H1 (cell line): ENCODE results near the gene ALOX15B. TPM values are rescaled to one million over a fixed set of nuclear protein-coding genes. Genes with fewer than 3 reads are reported as not detected.

ENCODE experiments used
- CTCF ChIA-PET: fragments of 300-600 bp; sonication (Branson Sonifier 250); formaldehyde crosslinking; loops from one replicate; lab custom pipeline; 2021; ENCODE audit not compliant: partially characterized antibody; lab: Charles Lee
- POLR2A ChIA-PET: fragments of 300-600 bp; sonication (Branson Sonifier 250); formaldehyde crosslinking; loops from one replicate; lab custom pipeline; 2021; ENCODE audit warnings: inconsistent platforms; ENCODE audit not compliant: partially characterized antibody; lab: Charles Lee
- DNase-seq, 2 experiments: peaks; one replicate each; pipeline versions ENCODE4 v3.0.0 to v3.0.0-alpha.2; 2010 to 2022; ENCODE audit warnings: low spot score in 2 of 2, low read depth in 1 of 2, mixed read lengths in 1 of 2
- FAIRE-seq: peaks from 2 replicates; lab custom pipeline; 2011; peaks lifted over from hg19 to GRCh38; lab: Jason Lieb, UNC
- H2AFZ ChIP-seq: 2 replicates; pipeline ENCODE4 v1.8.1; 2012; ENCODE audit warnings: low read length, inconsistent platforms
- H2AK5ac ChIP-seq: 2 replicates; pipeline ENCODE4 v1.6.1; 2013; ENCODE audit warnings: low read depth, low read length
- H2BK120ac ChIP-seq: replicated peaks from 2 replicates; pipeline ENCODE3; 2013; ENCODE audit warnings: low read depth, low read length, inconsistent platforms
- H2BK12ac ChIP-seq: 2 replicates; pipeline ENCODE4 v1.6.1; 2013; ENCODE audit warnings: low read depth, low read length
- H2BK15ac ChIP-seq: 2 replicates; pipeline ENCODE4 v1.6.1; 2013; ENCODE audit warnings: low read length
- H2BK20ac ChIP-seq: 2 replicates; pipeline ENCODE4 v1.6.1; 2013; ENCODE audit warnings: low read length
- H2BK5ac ChIP-seq: 2 replicates; pipeline ENCODE4 v1.6.1; 2013; ENCODE audit warnings: low read depth, low read length
- H3K14ac ChIP-seq: 2 replicates; pipeline ENCODE4 v1.6.1; 2013; ENCODE audit warnings: inconsistent platforms; ENCODE audit not compliant: insufficient read length
- H3K18ac ChIP-seq: 2 replicates; pipeline ENCODE4 v1.6.1; 2013; ENCODE audit warnings: low read length; ENCODE audit errors: extremely low read depth
- H3K23ac ChIP-seq: 2 replicates; pipeline ENCODE4 v1.6.1; 2013; ENCODE audit warnings: inconsistent platforms; ENCODE audit not compliant: insufficient read length
- H3K23me2 ChIP-seq: 2 replicates; pipeline ENCODE4 v1.6.1; 2013; ENCODE audit warnings: low read depth, low read length
- H3K27ac ChIP-seq: 2 replicates; pipeline ENCODE4 v1.6.1; 2011; ENCODE audit warnings: low read depth, low read length, inconsistent platforms
- H3K27me3 ChIP-seq, 4 experiments: replicated peaks in 1 of 4; 1 replicate in 1 of 4; 2 replicates in 3 of 4; pipeline versions ENCODE4 v1.6.1 to v1.8.1; 2011 to 2013; ENCODE audit warnings: low read length in 3 of 4, mild to moderate bottlenecking in 3 of 4, inconsistent platforms in 2 of 4, mixed read lengths in 2 of 4, moderate library complexity in 1 of 4; ENCODE audit not compliant: control insufficient read depth in 3 of 4, insufficient read depth in 3 of 4; ENCODE audit errors: extremely low read depth in 1 of 4
- H3K36me3 ChIP-seq, 4 experiments: 2 replicates each; pipeline versions ENCODE4 v1.6.1 to v1.8.1; 2011 to 2013; ENCODE audit warnings: mild to moderate bottlenecking in 4 of 4, low read length in 3 of 4, moderate library complexity in 2 of 4, control low read depth in 1 of 4, inconsistent platforms in 1 of 4; ENCODE audit not compliant: insufficient read depth in 4 of 4, control insufficient read depth in 2 of 4
- H3K4ac ChIP-seq: replicated peaks from 2 replicates; pipeline ENCODE3; 2013; ENCODE audit warnings: low read length, low read depth, mixed read lengths, inconsistent platforms; ENCODE audit not compliant: insufficient read length
- H3K4me1 ChIP-seq, 4 experiments: replicated peaks in 1 of 4; 1 replicate in 1 of 4; 2 replicates in 3 of 4; pipeline versions ENCODE4 v1.6.1 to v1.8.1; 2011 to 2013; ENCODE audit warnings: low read length in 3 of 4, inconsistent platforms in 2 of 4, mixed read lengths in 1 of 4; ENCODE audit not compliant: insufficient read depth in 4 of 4, control insufficient read depth in 3 of 4
- H3K4me2 ChIP-seq, 2 experiments: 2 replicates each; pipeline versions ENCODE4 v1.6.1 to v1.8.1; 2011 to 2013; ENCODE audit warnings: low read depth in 2 of 2, low read length in 2 of 2, control low read depth in 1 of 2, inconsistent platforms in 1 of 2, mild to moderate bottlenecking in 1 of 2; ENCODE audit not compliant: insufficient read depth in 1 of 2
- H3K4me3 ChIP-seq, 4 experiments: fragments of 200-600, 300-600 bp in 1 of 4; sonication (generic), shearing (Covaris generic), sonication (Bioruptor Twin) in 1 of 4; 2 replicates each; pipeline versions ENCODE4 v1.5.1 to v1.8.1; 2011 to 2016; ENCODE audit warnings: low read length in 4 of 4, low read depth in 3 of 4, control low read depth in 2 of 4, inconsistent platforms in 2 of 4, mild to moderate bottlenecking in 2 of 4, mixed read lengths in 1 of 4, moderate library complexity in 1 of 4; ENCODE audit not compliant: insufficient read depth in 2 of 4; ENCODE audit errors: extremely low read depth in 1 of 4
- H3K56ac ChIP-seq: replicated peaks from 2 replicates; pipeline ENCODE3; 2013; ENCODE audit warnings: low read depth, mild to moderate bottlenecking, mixed read lengths, low read length, inconsistent platforms; ENCODE audit not compliant: insufficient read length
- H3K79me1 ChIP-seq: 2 replicates; pipeline ENCODE4 v1.6.1; 2013; ENCODE audit warnings: low read depth, low read length, control low read depth
- H3K79me2 ChIP-seq, 2 experiments: 2 replicates each; pipeline versions ENCODE4 v1.6.1 to v1.8.1; 2012 to 2013; ENCODE audit warnings: low read length in 2 of 2, mild to moderate bottlenecking in 2 of 2, inconsistent platforms in 1 of 2; ENCODE audit not compliant: insufficient read depth in 2 of 2, control insufficient read depth in 1 of 2
- H3K9ac ChIP-seq, 4 experiments: replicated peaks in 1 of 4; 1 replicate in 1 of 4; 2 replicates in 3 of 4; pipeline versions ENCODE4 v1.6.1 to v1.8.1; 2011 to 2013; ENCODE audit warnings: low read depth in 3 of 4, low read length in 3 of 4, control low read depth in 2 of 4, mild to moderate bottlenecking in 2 of 4, moderate library complexity in 2 of 4, inconsistent platforms in 1 of 4; ENCODE audit errors: extremely low read depth in 1 of 4
- H3K9me3 ChIP-seq, 2 experiments: 2 replicates each; pipeline versions ENCODE4 v1.6.1 to v1.8.1; 2012 to 2013; ENCODE audit warnings: mild to moderate bottlenecking in 2 of 2, moderate library complexity in 2 of 2, control low read depth in 1 of 2, inconsistent platforms in 1 of 2, low read depth in 1 of 2, low read length in 1 of 2, mixed read lengths in 1 of 2; ENCODE audit not compliant: insufficient read depth in 2 of 2
- H4K20me1 ChIP-seq, 2 experiments: replicated peaks in 1 of 2; 2 replicates each; pipeline versions ENCODE3 to v1.8.1; 2011 to 2013; ENCODE audit warnings: inconsistent platforms in 2 of 2, low read length in 2 of 2, mild to moderate bottlenecking in 1 of 2; ENCODE audit not compliant: insufficient read depth in 2 of 2, control insufficient read depth in 1 of 2
- H4K5ac ChIP-seq: 2 replicates; pipeline ENCODE4 v1.6.1; 2013; ENCODE audit warnings: low read length, low read depth, mixed read lengths, inconsistent platforms; ENCODE audit not compliant: insufficient read length
- H4K8ac ChIP-seq: 2 replicates; pipeline ENCODE4 v1.8.0; 2013; ENCODE audit warnings: mild to moderate bottlenecking, moderate library complexity, low read length, inconsistent platforms; ENCODE audit not compliant: insufficient read depth; ENCODE audit errors: extremely low read depth
- H4K91ac ChIP-seq: replicated peaks from 2 replicates; pipeline ENCODE3; 2013; ENCODE audit warnings: low read length, mixed read lengths, inconsistent platforms; ENCODE audit not compliant: insufficient read length
- WGBS, 2 experiments: shearing (Covaris generic) in 1 of 2; methylation state at CpG; one replicate each; pipeline versions ENCODE4 v1.1.6 to v1.1.7; 2013 to 2015; ENCODE audit warnings: low lambda C conversion rate in 2 of 2, mixed read lengths in 2 of 2, inconsistent platforms in 1 of 2, low coverage in 1 of 2, missing lambda C conversion rate in 1 of 2; ENCODE audit not compliant: insufficient replicate concordance in 2 of 2, insufficient coverage in 1 of 2, insufficient read length in 1 of 2; ENCODE audit errors: extremely low coverage in 1 of 2, missing lambda C conversion rate in 1 of 2; 5-methylcytosine and 5-hydroxymethylcytosine counted together
- polyA plus RNA-seq, 7 experiments: library from polyadenylated mRNA; depleted of rRNA in 3 of 7; stranded (reverse) in 5 of 7; unstranded in 2 of 7; fragments of >200 nt in 5 of 7; fragments of 200-250 nt in 2 of 7; gene quantifications; 1 replicate in 5 of 7; 2 replicates in 1 of 7; 4 replicates in 1 of 7; pipeline versions ENCODE4 v1.2.1 to v1.2.3, GENCODE V29; 2011 to 2013; ENCODE audit warnings: missing spikeins in 2 of 7, mixed read lengths in 2 of 7
- total RNA-seq: library from RNA; stranded (reverse); fragmentation: NEBNext Ultra II Directional; extraction: Animal tissue kit (Norgen Biotek cat#: 25700); gene quantifications from 2 replicates; pipeline ENCODE4 v1.2.1, GENCODE V29; 2021

ALOX15B gene
- total and polyA plus RNA-seq, 2 of the 8 experiments (the other 6 are each of a cell fraction or from before 2014, with no cell fraction given) = 0.63 to 0.91 TPM

DNA sequence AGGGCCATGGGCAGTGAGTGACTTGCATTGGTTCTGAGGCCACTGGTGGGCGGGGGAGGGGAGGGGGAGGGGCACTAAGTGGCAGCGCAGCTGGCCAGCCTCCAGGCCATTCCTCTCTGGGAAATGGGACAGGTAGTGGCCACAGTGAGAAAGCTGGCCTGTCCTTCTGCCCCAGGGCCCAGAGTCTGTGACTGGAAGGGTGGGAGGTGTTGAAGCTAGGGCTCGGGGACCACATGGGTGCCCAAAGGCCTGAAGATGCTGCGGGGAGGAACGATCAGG lies 49.0 kb downstream of the ALOX15B start:
- Histone ChIP-seq H3K23me2 (no peaks in the 10 kb centered on the region; the same call in 1 of the 2 replicates), H3K4me2 (no peak overlapping the region), H2BK120ac (no peak overlapping the region), H3K9ac (no peak overlapping the region), H2AK5ac (no peak overlapping the region), H3K36me3 (no peaks in the 10 kb centered on the region), H4K91ac (no peak overlapping the region), H3K79me1 (no peaks in the 10 kb centered on the region), H4K8ac (no peak overlapping the region; the same call in 1 of the 2 replicates), H3K14ac (no peak overlapping the region), H2AFZ (no peak overlapping the region), H3K4ac (no peak overlapping the region), H2BK5ac (no peak overlapping the region; the same call in 1 of the 2 replicates), H3K18ac (no peak overlapping the region), H3K27me3 (peaks cover 0 to 7% (median 3%) of the 10 kb centered on the region in 4 experiments; a peak in 4 of 7 replicates), H2BK12ac (no peak overlapping the region), H3K23ac (no peak overlapping the region), H2BK15ac (no peak overlapping the region), H3K9me3 (no peaks in the 10 kb centered on the region), H3K4me3 (no peak overlapping the region), H2BK20ac (no peak overlapping the region), H3K56ac (no peak overlapping the region), H3K4me1 (peaks cover 0 to 7% (median under 1%) of the 10 kb centered on the region in 4 experiments; a peak in 5 of 7 replicates), H4K20me1 (no peaks in the 10 kb centered on the region), H4K5ac (no peak overlapping the region), H3K27ac (no peak overlapping the region), H3K79me2 (no peaks in the 10 kb centered on the region)
- DNase-seq = no peak
- FAIRE-seq = no peak
- 87% methylated on average over 3 of the region's 5 CpGs; no CpG with 5 or more reads in 1 of the 2 experiments for WGBS, 2 experiments
- ChIA-PET POLR2A (interaction anchor here (1.0 kb wide), 1 partner anchor 85 kb away, joined by 4 read pairs; no protein-coding TSS in a partner anchor), CTCF (interaction anchor here (0.7 to 13.6 kb wide), 5 partner anchors 11 to 102 kb away, joined by 3 to 501 read pairs (median 35); partner anchors contain the start of gene ALOXE3)
